ENCODE results near the gene SLC38A8.

- TF ChIP-seq NPAS2 (CRISPR knock-in tag; IDR thresholded peaks at IDR 0.05; ENCODE audit: borderline replicate concordance), result no peak
- no peak for TF ChIP-seq CTCF (IDR thresholded peaks at IDR 0.05)
- no peak for TF ChIP-seq KDM1A (IDR thresholded peaks at IDR 0.05; ENCODE audit: low read depth)
- no peak for TF ChIP-seq CHD4 (IDR thresholded peaks at IDR 0.05; ENCODE audit: borderline replicate concordance)
- TF ChIP-seq, protein P1, sequence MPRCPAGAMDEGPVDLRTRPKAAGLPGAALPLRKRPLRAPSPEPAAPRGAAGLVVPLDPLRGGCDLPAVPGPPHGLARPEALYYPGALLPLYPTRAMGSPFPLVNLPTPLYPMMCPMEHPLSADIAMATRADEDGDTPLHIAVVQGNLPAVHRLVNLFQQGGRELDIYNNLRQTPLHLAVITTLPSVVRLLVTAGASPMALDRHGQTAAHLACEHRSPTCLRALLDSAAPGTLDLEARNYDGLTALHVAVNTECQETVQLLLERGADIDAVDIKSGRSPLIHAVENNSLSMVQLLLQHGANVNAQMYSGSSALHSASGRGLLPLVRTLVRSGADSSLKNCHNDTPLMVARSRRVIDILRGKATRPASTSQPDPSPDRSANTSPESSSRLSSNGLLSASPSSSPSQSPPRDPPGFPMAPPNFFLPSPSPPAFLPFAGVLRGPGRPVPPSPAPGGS (IDR thresholded peaks at IDR 0.05), result no peak
Observed at GRCh38 chr16:84067640-84068039, 25.0 kb upstream of the SLC38A8 start.
